ENCODE data around the gene FER.

Gene FER

DNA sequence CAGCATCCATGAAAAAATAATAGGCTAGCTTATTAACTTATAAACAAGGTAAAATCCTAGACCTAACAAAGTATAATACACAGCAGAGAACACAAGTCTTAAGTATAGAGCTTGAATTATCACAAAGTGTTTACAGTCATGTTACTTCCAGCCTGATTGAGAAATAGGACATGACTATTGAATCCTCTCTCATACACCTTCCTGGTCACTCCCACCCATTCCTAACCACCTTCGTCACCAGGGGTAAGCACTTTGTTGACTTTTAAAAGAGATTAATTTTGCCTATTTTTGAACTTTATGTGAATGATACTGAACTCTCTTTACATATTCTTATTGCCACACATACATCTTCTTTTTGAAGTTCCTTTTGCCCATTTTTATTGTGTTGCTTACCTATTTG lies 336.2 kb downstream of the FER start:
- Histone ChIP-seq H3K36me3 (ENCODE audit: control insufficient read depth in 1 of 2, insufficient read depth in 2 of 2, low read length in 2 of 2) (no peaks in the 10 kb centered on the region), H3K27me3 (ENCODE audit: low read depth, low read length) (no peaks in the 10 kb centered on the region), H3K4me1 (ENCODE audit: control insufficient read depth in 1 of 2, insufficient read depth in 2 of 2, low read length in 2 of 2) (no peaks in the 10 kb centered on the region), H3K27ac (ENCODE audit: low read length) (no peak overlapping the region), H3K4me3 (ENCODE audit: low read depth in 1 of 2, low read length in 2 of 2) (no peak overlapping the region), H3K9me3 (ENCODE audit: control insufficient read depth in 1 of 2, low read length in 2 of 2) (no peaks in the 10 kb centered on the region)

DNA sequence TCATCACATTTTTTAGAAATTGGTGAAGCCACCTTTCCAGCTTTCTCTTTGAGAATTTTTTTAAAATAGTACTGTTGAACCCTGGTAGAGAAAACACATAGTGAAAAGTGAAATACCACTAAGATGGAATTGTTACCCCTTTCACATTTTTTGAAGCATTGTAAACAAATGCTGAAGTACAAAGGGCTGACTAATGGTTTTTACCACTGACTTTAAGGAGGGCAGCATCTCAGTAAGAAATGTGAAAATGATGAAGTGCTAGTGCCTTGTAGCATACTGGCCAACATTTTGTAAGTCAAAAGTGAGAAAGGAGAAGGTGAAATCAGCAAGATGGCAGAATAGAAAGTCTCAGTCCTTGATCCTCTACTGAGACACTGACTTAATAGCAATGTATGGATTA lies 341.5 kb downstream of the FER start:
- Histone ChIP-seq H3K36me3 (ENCODE audit: control insufficient read depth in 1 of 2, insufficient read depth in 2 of 2, low read length in 2 of 2) (peaks cover 0 to 4% of the 10 kb centered on the region in 2 donors), H3K27me3 (ENCODE audit: low read depth, low read length) (no peaks in the 10 kb centered on the region), H3K9me3 (ENCODE audit: control insufficient read depth in 1 of 2, low read length in 2 of 2) (no peaks in the 10 kb centered on the region), H3K27ac (ENCODE audit: low read length) (no peak overlapping the region), H3K4me3 (ENCODE audit: low read depth in 1 of 2, low read length in 2 of 2) (no peak overlapping the region), H3K4me1 (ENCODE audit: control insufficient read depth in 1 of 2, insufficient read depth in 2 of 2, low read length in 2 of 2) (no peaks in the 10 kb centered on the region)

GRCh38 chr5:109099081-109099480 lies 351.4 kb downstream of the FER start:
- H3K4me3 ChIP-seq (ENCODE audit: low read depth in 1 of 2, low read length in 2 of 2), result no peak overlapping the region
- no peaks in the 10 kb centered on the region for H3K4me1 ChIP-seq (ENCODE audit: control insufficient read depth in 1 of 2, insufficient read depth in 2 of 2, low read length in 2 of 2)
- no peak overlapping the region for H3K27ac ChIP-seq (ENCODE audit: low read length)
- H3K9me3 ChIP-seq (ENCODE audit: control insufficient read depth in 1 of 2, low read length in 2 of 2), result no peaks in the 10 kb centered on the region
- H3K36me3 ChIP-seq (ENCODE audit: control insufficient read depth in 1 of 2, insufficient read depth in 2 of 2, low read length in 2 of 2), result no peaks in the 10 kb centered on the region
- H3K27me3 ChIP-seq (ENCODE audit: low read depth, low read length), result no peaks in the 10 kb centered on the region

GRCh38 chr5:109100971-109101370 lies 353.3 kb downstream of the FER start:
- no peaks in the 10 kb centered on the region for H3K4me1 ChIP-seq (ENCODE audit: control insufficient read depth in 1 of 2, insufficient read depth in 2 of 2, low read length in 2 of 2)
- no peaks in the 10 kb centered on the region for H3K36me3 ChIP-seq (ENCODE audit: control insufficient read depth in 1 of 2, insufficient read depth in 2 of 2, low read length in 2 of 2)
- no peak overlapping the region for H3K27ac ChIP-seq (ENCODE audit: low read length)
- no peaks in the 10 kb centered on the region for H3K27me3 ChIP-seq (ENCODE audit: low read depth, low read length)
- no peaks in the 10 kb centered on the region for H3K9me3 ChIP-seq (ENCODE audit: control insufficient read depth in 1 of 2, low read length in 2 of 2)
- no peak overlapping the region for H3K4me3 ChIP-seq (ENCODE audit: low read depth in 1 of 2, low read length in 2 of 2)

GRCh38 chr5:109102096-109102690 lies 354.5 kb downstream of the FER start:
- H3K9me3 ChIP-seq (ENCODE audit: control insufficient read depth in 1 of 2, low read length in 2 of 2), result no peaks in the 10 kb centered on the region
- no peaks in the 10 kb centered on the region for H3K27me3 ChIP-seq (ENCODE audit: low read depth, low read length)
- H3K4me3 ChIP-seq (ENCODE audit: low read depth in 1 of 2, low read length in 2 of 2), result no peak overlapping the region
- no peaks in the 10 kb centered on the region for H3K36me3 ChIP-seq (ENCODE audit: control insufficient read depth in 1 of 2, insufficient read depth in 2 of 2, low read length in 2 of 2)
- no peak overlapping the region for H3K27ac ChIP-seq (ENCODE audit: low read length)
- no peaks in the 10 kb centered on the region for H3K4me1 ChIP-seq (ENCODE audit: control insufficient read depth in 1 of 2, insufficient read depth in 2 of 2, low read length in 2 of 2)

- Histone ChIP-seq H3K36me3 (ENCODE audit: control insufficient read depth in 1 of 2, insufficient read depth in 2 of 2, low read length in 2 of 2) (no peaks in the 10 kb centered on the region), H3K4me3 (ENCODE audit: low read depth in 1 of 2, low read length in 2 of 2) (no peak overlapping the region), H3K4me1 (ENCODE audit: control insufficient read depth in 1 of 2, insufficient read depth in 2 of 2, low read length in 2 of 2) (no peaks in the 10 kb centered on the region), H3K27me3 (ENCODE audit: low read depth, low read length) (no peaks in the 10 kb centered on the region), H3K27ac (ENCODE audit: low read length) (peak overlapping the region; percentile 27), H3K9me3 (ENCODE audit: control insufficient read depth in 1 of 2, low read length in 2 of 2) (no peaks in the 10 kb centered on the region)
Observed at GRCh38 chr5:109105631-109106267, 358.1 kb downstream of the FER start.

GRCh38 chr5:109111680-109112079 lies 364.0 kb downstream of the FER start:
- no peaks in the 10 kb centered on the region for H3K36me3 ChIP-seq (ENCODE audit: control insufficient read depth in 1 of 2, insufficient read depth in 2 of 2, low read length in 2 of 2)
- no peak overlapping the region for H3K4me3 ChIP-seq (ENCODE audit: low read depth in 1 of 2, low read length in 2 of 2)
- no peaks in the 10 kb centered on the region for H3K9me3 ChIP-seq (ENCODE audit: control insufficient read depth in 1 of 2, low read length in 2 of 2)
- no peaks in the 10 kb centered on the region for H3K4me1 ChIP-seq (ENCODE audit: control insufficient read depth in 1 of 2, insufficient read depth in 2 of 2, low read length in 2 of 2)
- H3K27me3 ChIP-seq (ENCODE audit: low read depth, low read length), result no peaks in the 10 kb centered on the region
- no peak overlapping the region for H3K27ac ChIP-seq (ENCODE audit: low read length)

GRCh38 chr5:109113608-109114007 lies 365.9 kb downstream of the FER start:
- no peak overlapping the region for H3K4me3 ChIP-seq (ENCODE audit: low read depth in 1 of 2, low read length in 2 of 2)
- no peaks in the 10 kb centered on the region for H3K27me3 ChIP-seq (ENCODE audit: low read depth, low read length)
- H3K36me3 ChIP-seq (ENCODE audit: control insufficient read depth in 1 of 2, insufficient read depth in 2 of 2, low read length in 2 of 2), result no peaks in the 10 kb centered on the region
- no peaks in the 10 kb centered on the region for H3K4me1 ChIP-seq (ENCODE audit: control insufficient read depth in 1 of 2, insufficient read depth in 2 of 2, low read length in 2 of 2)
- H3K9me3 ChIP-seq (ENCODE audit: control insufficient read depth in 1 of 2, low read length in 2 of 2), result no peaks in the 10 kb centered on the region
- H3K27ac ChIP-seq (ENCODE audit: low read length), result no peak overlapping the region

DNA sequence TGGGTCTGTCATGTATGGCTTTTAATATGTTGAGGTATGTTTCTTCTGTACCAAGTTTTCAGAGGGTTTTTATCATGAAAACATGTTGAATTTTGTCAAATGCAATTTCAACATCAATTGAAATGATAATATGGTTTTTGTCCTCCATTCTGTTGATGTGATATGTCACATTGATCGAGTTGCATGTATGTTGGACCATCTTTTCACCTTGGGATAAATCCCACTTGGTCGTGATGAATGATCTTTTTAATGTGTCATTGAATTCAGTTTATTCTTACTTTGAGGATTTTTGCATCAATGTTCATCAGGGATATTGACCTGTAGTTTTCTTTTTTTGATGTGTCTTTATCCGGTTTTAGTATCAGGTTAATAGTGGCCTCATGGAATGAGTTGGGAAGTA lies 373.5 kb downstream of the FER start:
- Histone ChIP-seq H3K4me1 (ENCODE audit: control insufficient read depth in 1 of 2, insufficient read depth in 2 of 2, low read length in 2 of 2) (no peaks in the 10 kb centered on the region), H3K27ac (ENCODE audit: low read length) (no peak overlapping the region), H3K9me3 (ENCODE audit: control insufficient read depth in 1 of 2, low read length in 2 of 2) (peaks cover 4 to 18% of the 10 kb centered on the region in 2 donors), H3K36me3 (ENCODE audit: control insufficient read depth in 1 of 2, insufficient read depth in 2 of 2, low read length in 2 of 2) (no peaks in the 10 kb centered on the region), H3K4me3 (ENCODE audit: low read depth in 1 of 2, low read length in 2 of 2) (no peak overlapping the region), H3K27me3 (ENCODE audit: low read depth, low read length) (no peaks in the 10 kb centered on the region)

GRCh38 chr5:109125755-109126429 lies 378.2 kb downstream of the FER start:
- no peaks in the 10 kb centered on the region for H3K27me3 ChIP-seq (ENCODE audit: low read depth, low read length)
- H3K4me1 ChIP-seq (ENCODE audit: control insufficient read depth in 1 of 2, insufficient read depth in 2 of 2, low read length in 2 of 2), result no peaks in the 10 kb centered on the region
- H3K9me3 ChIP-seq (ENCODE audit: control insufficient read depth in 1 of 2, low read length in 2 of 2), result peaks cover 4 to 5% of the 10 kb centered on the region in 2 donors
- no peak overlapping the region for H3K27ac ChIP-seq (ENCODE audit: low read length)
- H3K36me3 ChIP-seq (ENCODE audit: control insufficient read depth in 1 of 2, insufficient read depth in 2 of 2, low read length in 2 of 2), result no peaks in the 10 kb centered on the region
- H3K4me3 ChIP-seq (ENCODE audit: low read depth in 1 of 2, low read length in 2 of 2), result no peak overlapping the region

GRCh38 chr5:109126481-109126880 lies 378.8 kb downstream of the FER start:
- no peaks in the 10 kb centered on the region for H3K36me3 ChIP-seq (ENCODE audit: control insufficient read depth in 1 of 2, insufficient read depth in 2 of 2, low read length in 2 of 2)
- no peaks in the 10 kb centered on the region for H3K9me3 ChIP-seq (ENCODE audit: control insufficient read depth in 1 of 2, low read length in 2 of 2)
- H3K4me3 ChIP-seq (ENCODE audit: low read depth in 1 of 2, low read length in 2 of 2), result no peak overlapping the region
- no peaks in the 10 kb centered on the region for H3K27me3 ChIP-seq (ENCODE audit: low read depth, low read length)
- no peaks in the 10 kb centered on the region for H3K4me1 ChIP-seq (ENCODE audit: control insufficient read depth in 1 of 2, insufficient read depth in 2 of 2, low read length in 2 of 2)
- no peak overlapping the region for H3K27ac ChIP-seq (ENCODE audit: low read length)
